GM23338 (cell line): ENCODE measurements around the gene TMEM51. TPM values are rescaled to one million over a fixed set of nuclear protein-coding genes. Genes with fewer than 3 reads are reported as not detected.

ENCODE experiments used
- ATAC-seq: fragments of 200-7000 bp; cut with Tn5 transposase; 3 replicates; pipeline ENCODE4 v1.9.1; 2020
- DNase-seq: peaks from one replicate; pipeline ENCODE4 v3.0.0-alpha.2; 2015; ENCODE audit warnings: low spot score
- H2AFZ ChIP-seq: fragments of 200-600 bp; sonication (generic); 2 replicates; pipeline ENCODE4 v1.8.0; 2016; ENCODE audit warnings: antibody characterized with exemption, mild to moderate bottlenecking, moderate library complexity
- H3F3A ChIP-seq: fragments of 200-600 bp; sonication (generic); replicated peaks from 2 replicates; pipeline ENCODE4 v1.8.0; 2017; ENCODE audit warnings: antibody characterized with exemption, mixed run types, low read depth
- H3K27ac ChIP-seq: fragments of 200-600 bp; sonication (generic); 2 replicates; pipeline ENCODE4 v1.6.1; 2016; ENCODE audit warnings: low read depth
- H3K27me3 ChIP-seq: fragments of 200-600 bp; sonication (generic); 2 replicates; pipeline ENCODE4 v1.8.0; 2016; ENCODE audit warnings: mild to moderate bottlenecking, mixed run types, moderate library complexity; ENCODE audit not compliant: insufficient read depth
- H3K36me3 ChIP-seq: fragments of 200-600 bp; sonication (generic); 2 replicates; pipeline ENCODE4 v1.8.0; 2016; ENCODE audit warnings: mild to moderate bottlenecking; ENCODE audit not compliant: insufficient read depth
- H3K4me1 ChIP-seq: fragments of 200-600 bp; sonication (generic); 2 replicates; pipeline ENCODE4 v1.8.0; 2016; ENCODE audit warnings: mild to moderate bottlenecking, moderate library complexity; ENCODE audit not compliant: insufficient read depth
- H3K4me2 ChIP-seq: fragments of 200-600 bp; sonication (generic); 2 replicates; pipeline ENCODE4 v1.7.1; 2017; ENCODE audit warnings: mixed run types
- H3K4me3 ChIP-seq: fragments of 200-600 bp; sonication (generic); 2 replicates; pipeline ENCODE4 v1.6.1; 2016; ENCODE audit warnings: mixed run types
- H3K79me2 ChIP-seq: fragments of 200-600 bp; sonication (generic); replicated peaks from 2 replicates; pipeline ENCODE4 v1.8.0; 2017; ENCODE audit warnings: mild to moderate bottlenecking; ENCODE audit not compliant: insufficient read depth
- H3K9me2 ChIP-seq: fragments of 200-600 bp; sonication (generic); 2 replicates; pipeline ENCODE4 v1.8.0; 2017; ENCODE audit not compliant: insufficient read depth
- H4K20me1 ChIP-seq: fragments of 200-600 bp; sonication (generic); replicated peaks from 2 replicates; pipeline ENCODE4 v1.8.0; 2017; ENCODE audit warnings: mild to moderate bottlenecking; ENCODE audit not compliant: insufficient read depth
- H3K27ac Mint-ChIP-seq: 2 replicates; pipeline ENCODE4 v1.8.0; 2020; ENCODE audit warnings: inconsistent platforms, mild to moderate bottlenecking, moderate library complexity, mixed read lengths
- H3K27me3 Mint-ChIP-seq: 3 replicates; pipeline ENCODE4 v1.8.0; 2022; ENCODE audit warnings: low read depth, mild to moderate bottlenecking, moderate library complexity, mixed read lengths, inconsistent platforms; ENCODE audit not compliant: insufficient read depth, poor library complexity
- H3K36me3 Mint-ChIP-seq: 3 replicates; pipeline ENCODE4 v1.8.0; 2021; ENCODE audit warnings: low read depth, mild to moderate bottlenecking, inconsistent platforms, moderate library complexity, mixed read lengths
- H3K4me1 Mint-ChIP-seq: 3 replicates; pipeline ENCODE4 v1.8.0; 2020; ENCODE audit warnings: mild to moderate bottlenecking, inconsistent platforms, mixed read lengths
- H3K4me3 Mint-ChIP-seq: 3 replicates; pipeline ENCODE4 v1.8.0; 2021; ENCODE audit warnings: moderate library complexity, mild to moderate bottlenecking, inconsistent platforms, mixed read lengths
- H3K9me3 Mint-ChIP-seq: 3 replicates; pipeline ENCODE4 v1.8.0; 2020; ENCODE audit warnings: moderate library complexity, mild to moderate bottlenecking, inconsistent platforms, mixed read lengths
- CREB1 ChIP-seq: fragments of 250-450 bp; sonication (Bioruptor Pico); IDR thresholded peaks from 2 replicates; pipeline ENCODE4 v1.5.0; 2020; ENCODE audit warnings: low read depth, mild to moderate bottlenecking, moderate library complexity
- CTCF ChIP-seq, 2 experiments: fragments of 200-600 bp in 1 of 2; sonication (generic) in 1 of 2; conservative IDR thresholded peaks; 2 replicates each; pipeline versions ENCODE4 v1.5.1 to v1.6.1; 2016 to 2017; ENCODE audit warnings: antibody characterized with exemption in 2 of 2, low read depth in 2 of 2, mild to moderate bottlenecking in 2 of 2, moderate library complexity in 1 of 2
- ETS1 ChIP-seq: IDR thresholded peaks from 2 replicates; pipeline ENCODE4 v1.6.1; 2016; ENCODE audit warnings: antibody characterized with exemption
- EZH2 ChIP-seq: fragments of 200-600 bp; sonication (generic); IDR thresholded peaks from one replicate; pipeline ENCODE4 v1.8.0; 2017; ENCODE audit warnings: antibody characterized with exemption, mild to moderate bottlenecking, low read depth; ENCODE audit not compliant: unreplicated experiment
- EZH2phosphoT487 ChIP-seq: fragments of 200-600 bp; sonication (generic); IDR thresholded peaks from one replicate; pipeline ENCODE4 v1.8.1; 2018; ENCODE audit warnings: antibody characterized with exemption; ENCODE audit not compliant: unreplicated experiment
- JUNB ChIP-seq: IDR thresholded peaks from one replicate; pipeline ENCODE4 v1.6.1; 2016; ENCODE audit warnings: antibody characterized with exemption; ENCODE audit not compliant: unreplicated experiment
- NANOG ChIP-seq: IDR thresholded peaks from 2 replicates; pipeline ENCODE4 v1.6.1; 2016; ENCODE audit warnings: antibody characterized with exemption, borderline replicate concordance
- POLR2AphosphoS5 ChIP-seq: IDR thresholded peaks from 2 replicates; pipeline ENCODE4 v1.6.1; 2016; ENCODE audit warnings: antibody characterized with exemption, low read depth
- REST ChIP-seq: IDR thresholded peaks from one replicate; pipeline ENCODE4 v1.6.1; 2018; ENCODE audit warnings: antibody characterized with exemption; ENCODE audit not compliant: unreplicated experiment
- STAT1 ChIP-seq: IDR thresholded peaks from one replicate; pipeline ENCODE4 v1.6.1; 2016; ENCODE audit warnings: antibody characterized with exemption; ENCODE audit not compliant: unreplicated experiment
- ZNF114 ChIP-seq: fragments of 250-450 bp; sonication (Bioruptor Pico); IDR thresholded peaks from 2 replicates; pipeline ENCODE4 v1.5.0; 2020; ENCODE audit warnings: mild to moderate bottlenecking, moderate library complexity
- ZNF331 ChIP-seq: fragments of 250-450 bp; sonication (Bioruptor Pico); IDR thresholded peaks from 2 replicates; pipeline ENCODE4 v1.5.0; 2020; ENCODE audit warnings: low read depth, mild to moderate bottlenecking, moderate library complexity
- ZNF462 ChIP-seq: fragments of 250-450 bp; sonication (Bioruptor Pico); IDR thresholded peaks from 2 replicates; pipeline ENCODE4 v1.5.0; 2020; ENCODE audit warnings: mild to moderate bottlenecking, moderate library complexity
- polyA plus RNA-seq: library from polyadenylated mRNA; unstranded; fragments of >200 nt; fragmentation: Nextera tagmentation; extraction: Ambion mirVana; gene quantifications from 2 replicates; pipeline ENCODE4 v1.2.1, GENCODE V29; 2016
- total RNA-seq: library from RNA; depleted of rRNA; stranded (reverse); fragments of >200 nt; shearing (Covaris generic); gene quantifications from 2 replicates; pipeline ENCODE4 v1.2.3, GENCODE V29; 2014

Gene TMEM51
- total and polyA plus RNA-seq, 2 experiments from 2014 or later, result 4.0 to 5.2 TPM

GRCh38 chr1:15158506-15159165, 5.1 kb downstream of the TMEM51 start:
- Histone ChIP-seq H2AFZ (no peak overlapping the region), H4K20me1 (peaks cover 10% of the 10 kb centered on the region), H3K36me3 (no peaks in the 10 kb centered on the region), H3K4me3 (no peak overlapping the region), H3K27ac (no peak overlapping the region), H3K4me1 (peaks cover 8% of the 10 kb centered on the region; the same call in 1 of the 2 replicates), H3F3A (no peaks in the 10 kb centered on the region), H3K79me2 (peaks cover 25% of the 10 kb centered on the region), H3K27me3 (peaks cover 11% of the 10 kb centered on the region), H3K9me2 (no peaks in the 10 kb centered on the region), H3K4me2 (no peak overlapping the region)
- peaks cover 30% of the 10 kb centered on the region for H3K27me3 Mint-ChIP-seq
- no peaks in the 10 kb centered on the region for H3K36me3 Mint-ChIP-seq
- TF ChIP-seq EZH2 (no peak), CTCF (conservative IDR thresholded peaks at IDR 0.05; ENCODE audit: low read depth in 2 of 2) (no peak), ZNF462 (CRISPR knock-in tag) (no peak), STAT1 (no peak), EZH2phosphoT487 (no peak), POLR2AphosphoS5 (no peak), REST (no peak), ZNF114 (no peak), JUNB (no peak), CREB1 (CRISPR knock-in tag) (no peak), NANOG (no peak), ZNF331 (CRISPR knock-in tag) (no peak), ETS1 (no peak)
- no peak overlapping the region for H3K27ac Mint-ChIP-seq
- no peak for DNase-seq
- ATAC-seq, result no peak
- no peaks in the 10 kb centered on the region for H3K9me3 Mint-ChIP-seq
- H3K4me1 Mint-ChIP-seq, result peaks cover 52% of the 10 kb centered on the region
- no peak overlapping the region for H3K4me3 Mint-ChIP-seq
